Dendritic cell treated with granulocyte-macrophage colony-stimulating factor and Interleukin-4, amounts not matched to agents 40 ng/mL and 50 ng/mL, for 4 days (primary cell): ENCODE measurements around the gene SFRP5.
A peak's percentile ranks its signal among the peaks of the same experiment; 100 is the strongest.

Experiments
- H3K27ac Mint-ChIP-seq: one replicate; pipeline ENCODE4 v1.8.0; 2022; ENCODE audit warnings: mild to moderate bottlenecking, mixed read lengths
- H3K27me3 Mint-ChIP-seq: one replicate; pipeline ENCODE4 v1.8.0; 2022; ENCODE audit warnings: mild to moderate bottlenecking, mixed read lengths
- H3K36me3 Mint-ChIP-seq: one replicate; pipeline ENCODE4 v1.8.0; 2022; ENCODE audit warnings: low read depth, mixed read lengths
- H3K4me1 Mint-ChIP-seq: one replicate; pipeline ENCODE4 v1.8.0; 2022; ENCODE audit warnings: low read depth, mixed read lengths
- H3K4me3 Mint-ChIP-seq: one replicate; pipeline ENCODE4 v1.8.0; 2022; ENCODE audit warnings: mild to moderate bottlenecking, moderate library complexity, mixed read lengths
- H3K9me3 Mint-ChIP-seq: one replicate; pipeline ENCODE4 v1.8.0; 2022; ENCODE audit warnings: mixed read lengths
- intact Hi-C: fragments of 100-400 bp; cut with micrococcal nuclease; formaldehyde crosslinking; loops from one replicate; pipeline ENCODE4 v1.15.0; 2022

Gene SFRP5

GRCh38 chr10:97752956-97753355 lies 18.8 kb downstream of the SFRP5 start:
- H3K27ac Mint-ChIP-seq = no peak overlapping the region
- H3K4me1 Mint-ChIP-seq = no peaks in the 10 kb centered on the region
- H3K9me3 Mint-ChIP-seq = no peaks in the 10 kb centered on the region
- intact Hi-C loops = no loop called here
- H3K4me3 Mint-ChIP-seq = no peak overlapping the region
- no peaks in the 10 kb centered on the region for H3K27me3 Mint-ChIP-seq
- H3K36me3 Mint-ChIP-seq = peaks cover 96% of the 10 kb centered on the region

- Mint-ChIP-seq H3K36me3 (peaks cover 96% of the 10 kb centered on the region), H3K4me1 (no peaks in the 10 kb centered on the region), H3K27me3 (no peaks in the 10 kb centered on the region), H3K4me3 (no peak overlapping the region), H3K27ac (no peak overlapping the region), H3K9me3 (no peaks in the 10 kb centered on the region)
- intact Hi-C loops = no loop called here
Observed at GRCh38 chr10:97748116-97748515, 23.7 kb downstream of the SFRP5 start.

- H3K9me3 Mint-ChIP-seq = no peaks in the 10 kb centered on the region
Observed at GRCh38 chr10:97747573-97747972, 24.2 kb downstream of the SFRP5 start.

GRCh38 chr10:97744405-97745035 lies 27.3 kb downstream of the SFRP5 start:
- Mint-ChIP-seq H3K36me3 (peaks cover 95% of the 10 kb centered on the region), H3K4me1 (peaks cover 19% of the 10 kb centered on the region), H3K27ac (no peak overlapping the region), H3K4me3 (no peak overlapping the region), H3K27me3 (no peaks in the 10 kb centered on the region), H3K9me3 (no peaks in the 10 kb centered on the region)
- intact Hi-C loops = no loop called here

More at GRCh38 chr10:97747573-97747972, 24.2 kb downstream of the SFRP5 start:
- Mint-ChIP-seq H3K4me1 (no peaks in the 10 kb centered on the region), H3K36me3 (peaks cover 96% of the 10 kb centered on the region), H3K4me3 (no peak overlapping the region), H3K27ac (no peak overlapping the region), H3K27me3 (no peaks in the 10 kb centered on the region)
- intact Hi-C loops = no loop called here

- Mint-ChIP-seq H3K27me3 (no peaks in the 10 kb centered on the region), H3K36me3 (peaks cover 99% of the 10 kb centered on the region), H3K4me1 (peaks cover 25% of the 10 kb centered on the region), H3K4me3 (no peak overlapping the region), H3K9me3 (no peaks in the 10 kb centered on the region), H3K27ac (no peak overlapping the region)
- intact Hi-C loops = no loop called here
Observed at GRCh38 chr10:97743169-97743943, 28.4 kb downstream of the SFRP5 start.

GRCh38 chr10:97740613-97741012 lies 31.2 kb downstream of the SFRP5 start:
- intact Hi-C loops = no loop called here
- no peaks in the 10 kb centered on the region for H3K27me3 Mint-ChIP-seq
- H3K9me3 Mint-ChIP-seq = no peaks in the 10 kb centered on the region
- no peak overlapping the region for H3K4me3 Mint-ChIP-seq
- H3K4me1 Mint-ChIP-seq = peaks cover 47% of the 10 kb centered on the region
- H3K27ac Mint-ChIP-seq = no peak overlapping the region
- H3K36me3 Mint-ChIP-seq = peaks cover 84% of the 10 kb centered on the region

GRCh38 chr10:97738616-97739015 lies 33.2 kb downstream of the SFRP5 start:
- Mint-ChIP-seq H3K4me1 (peaks cover 49% of the 10 kb centered on the region), H3K36me3 (peaks cover 64% of the 10 kb centered on the region), H3K27ac (no peak overlapping the region)

GRCh38 chr10:97737770-97738265 lies 34.0 kb downstream of the SFRP5 start:
- intact Hi-C loops = no loop called here
- H3K27ac Mint-ChIP-seq = peak overlapping the region; percentile 91
- H3K27me3 Mint-ChIP-seq = no peaks in the 10 kb centered on the region
- no peaks in the 10 kb centered on the region for H3K9me3 Mint-ChIP-seq
- peaks cover 56% of the 10 kb centered on the region for H3K36me3 Mint-ChIP-seq
- H3K4me3 Mint-ChIP-seq = peak overlapping the region; percentile 94
- H3K4me1 Mint-ChIP-seq = peaks cover 49% of the 10 kb centered on the region

More at GRCh38 chr10:97738616-97739015, 33.2 kb downstream of the SFRP5 start:
- H3K27me3 Mint-ChIP-seq = no peaks in the 10 kb centered on the region
- no peak overlapping the region for H3K4me3 Mint-ChIP-seq
- H3K9me3 Mint-ChIP-seq = no peaks in the 10 kb centered on the region
- intact Hi-C loops = no loop called here

- Mint-ChIP-seq H3K27me3 (no peaks in the 10 kb centered on the region), H3K9me3 (no peaks in the 10 kb centered on the region), H3K27ac (peak within 1 kb of the TSS; percentile 91), H3K4me1 (peaks cover 49% of the 10 kb centered on the region), H3K4me3 (peak within 1 kb of the TSS; percentile 94), H3K36me3 (peaks cover 51% of the 10 kb centered on the region)
- intact Hi-C loops = loop anchor here (1.0 kb wide), 1 partner anchor 26 kb away; no protein-coding TSS in a partner anchor
Observed at GRCh38 chr10:97736902-97737769, 34.7 kb downstream of the SFRP5 start, which contains the start of gene ZFYVE27. TSS of gene ZFYVE27 (plus strand) at chr10:97737128. CDS start at chr10:97738478, 1,350 bp downstream.

GRCh38 chr10:97736403-97736901 lies 35.3 kb downstream of the SFRP5 start:
- no peaks in the 10 kb centered on the region for H3K27me3 Mint-ChIP-seq
- H3K27ac Mint-ChIP-seq = peak overlapping the region; percentile 91
- no peaks in the 10 kb centered on the region for H3K9me3 Mint-ChIP-seq
- peaks cover 44% of the 10 kb centered on the region for H3K36me3 Mint-ChIP-seq
- intact Hi-C loops = loop anchor here (1.0 kb wide), 1 partner anchor 25 kb away; no protein-coding TSS in a partner anchor
- H3K4me1 Mint-ChIP-seq = peaks cover 48% of the 10 kb centered on the region
- peak overlapping the region; percentile 94 for H3K4me3 Mint-ChIP-seq

- Mint-ChIP-seq H3K9me3 (no peaks in the 10 kb centered on the region), H3K36me3 (peaks cover 20% of the 10 kb centered on the region), H3K4me3 (no peak overlapping the region), H3K27ac (no peak overlapping the region), H3K27me3 (no peaks in the 10 kb centered on the region), H3K4me1 (peaks cover 29% of the 10 kb centered on the region)
- intact Hi-C loops = loop anchor here (5.0 kb wide), 1 partner anchor 37 kb away; no protein-coding TSS in a partner anchor
Observed at GRCh38 chr10:97734021-97734420, 37.8 kb downstream of the SFRP5 start.

- Mint-ChIP-seq H3K9me3 (no peaks in the 10 kb centered on the region), H3K4me1 (peaks cover 23% of the 10 kb centered on the region), H3K36me3 (peaks cover 12% of the 10 kb centered on the region), H3K27me3 (no peaks in the 10 kb centered on the region), H3K4me3 (no peak overlapping the region), H3K27ac (no peak overlapping the region)
- intact Hi-C loops = loop anchor here (5.0 kb wide), 1 partner anchor 36 kb away; no protein-coding TSS in a partner anchor
Observed at GRCh38 chr10:97733256-97733655, 38.5 kb downstream of the SFRP5 start.

- no peak overlapping the region for H3K27ac Mint-ChIP-seq
- no peak overlapping the region for H3K4me3 Mint-ChIP-seq
- no peaks in the 10 kb centered on the region for H3K27me3 Mint-ChIP-seq
Observed at GRCh38 chr10:97732052-97732359, 39.8 kb downstream of the SFRP5 start.

More at GRCh38 chr10:97732052-97732359, 39.8 kb downstream of the SFRP5 start:
- intact Hi-C loops = loop anchor here (5.0 kb wide), 1 partner anchor 35 kb away; no protein-coding TSS in a partner anchor
- Mint-ChIP-seq H3K9me3 (no peaks in the 10 kb centered on the region), H3K4me1 (peaks cover 14% of the 10 kb centered on the region), H3K36me3 (peaks cover 4% of the 10 kb centered on the region)
